GM21526 (cell line): ENCODE measurements around the gene SYNM.
A peak's percentile ranks its signal among the peaks of the same experiment; 100 is the strongest.
"Not testable (repeated sequence)": the region's sequence is repeated elsewhere in the genome, so short reads cannot be mapped to it uniquely, and the experiment has no call there.

ENCODE experiments used
- ATAC-seq: cut with Tn5 transposase; IDR thresholded peaks from one replicate; pipeline ENCODE4 v1.9.1; 2021; ENCODE audit warnings: moderate library complexity; ENCODE audit not compliant: unreplicated experiment, low FRiP score

SYNM gene

GRCh38 chr15:99102332-99103235, 2.3 kb upstream of the SYNM start:
- no peak for ATAC-seq

GRCh38 chr15:99103279-99103678, 1.6 kb upstream of the SYNM start:
- no peak for ATAC-seq

- ATAC-seq, result peak; percentile 34
Measured at GRCh38 chr15:99105514-99106341, 848 bp downstream of the SYNM start.

- ATAC-seq, result no peak
Measured at GRCh38 chr15:99106417-99107220, 1.7 kb downstream of the SYNM start.

GRCh38 chr15:99108993-99109392, 4.1 kb downstream of the SYNM start:
- ATAC-seq, result no peak

- no peak for ATAC-seq
Measured at GRCh38 chr15:99109555-99110021, 4.7 kb downstream of the SYNM start.

- no peak for ATAC-seq
Measured at GRCh38 chr15:99110093-99110492, 5.2 kb downstream of the SYNM start.

GRCh38 chr15:99110581-99111320, 5.9 kb downstream of the SYNM start:
- no peak for ATAC-seq

- not testable (repeated sequence) for ATAC-seq
Measured at GRCh38 chr15:99111641-99112040, 6.8 kb downstream of the SYNM start.

GRCh38 chr15:99113547-99114271, 8.8 kb downstream of the SYNM start:
- ATAC-seq, result no peak

- no peak for ATAC-seq
Measured at GRCh38 chr15:99114511-99115299, 9.8 kb downstream of the SYNM start.

- ATAC-seq, result no peak
Measured at GRCh38 chr15:99115300-99116215, 10.7 kb downstream of the SYNM start.

GRCh38 chr15:99117111-99117510, 12.2 kb downstream of the SYNM start:
- ATAC-seq, result no peak

GRCh38 chr15:99117563-99118257, 12.8 kb downstream of the SYNM start:
- ATAC-seq, result no peak

GRCh38 chr15:99118258-99118632, 13.4 kb downstream of the SYNM start:
- ATAC-seq, result no peak

GRCh38 chr15:99118801-99119546, 14.1 kb downstream of the SYNM start:
- no peak for ATAC-seq
